Colonic mucosa (tissue), 4 donors: ENCODE results near the gene CADPS2. TPM values are rescaled to one million over a fixed set of nuclear protein-coding genes. Genes with fewer than 3 reads are reported as not detected.

Source experiments
- DNase-seq: peaks from one replicate; pipeline ENCODE4 v3.0.0-alpha.2; 2020
- H3K27ac ChIP-seq: fragments of 200-600 bp; one replicate; pipeline ENCODE4 v1.8.0; 2021
- H3K27me3 ChIP-seq: fragments of 200-600 bp; one replicate; pipeline ENCODE4 v1.8.0; 2021
- H3K36me3 ChIP-seq: fragments of 200-600 bp; one replicate; pipeline ENCODE4 v1.8.0; 2021
- H3K4me1 ChIP-seq: fragments of 200-600 bp; one replicate; pipeline ENCODE4 v1.8.0; 2021; ENCODE audit warnings: mild to moderate bottlenecking
- H3K4me3 ChIP-seq: fragments of 200-600 bp; one replicate; pipeline ENCODE4 v1.8.0; 2021
- H3K9ac ChIP-seq, 2 donors: one replicate each; pipeline ENCODE4 v1.7.0; 2013; ENCODE audit warnings: control low read depth in 2 of 2, low read depth in 2 of 2, low read length in 2 of 2
- H3K9me3 ChIP-seq: fragments of 200-600 bp; one replicate; pipeline ENCODE4 v1.8.0; 2021
- intact Hi-C: fragments of 100-400 bp; cut with DNase I; formaldehyde crosslinking; loops from one replicate; pipeline ENCODE4 v1.14.1; 2022
- total RNA-seq, 2 donors: library from RNA; stranded (reverse); fragmentation: NEBNext Ultra II Directional in 1 of 2; extraction: Animal tissue kit (Norgen Biotek cat#: 25700) in 1 of 2; gene quantifications; one replicate each; pipeline ENCODE4 v1.2.1, GENCODE V29; 2021
- TF ChIP-seq, protein P1 (sequence below): fragments of 200-600 bp; IDR thresholded peaks from one replicate; pipeline ENCODE4 v1.8.0; 2022; ENCODE audit warnings: antibody characterized with exemption, mild to moderate bottlenecking
- donor health status: healthy.
- donor health status: DM: no; HTN: no; CAD: no.
- donor health status: DM: no; HTN: no; CAD: no.

Gene CADPS2
- total RNA-seq, 2 donors from 2014 or later: 13.6 to 15.2 TPM

DNA sequence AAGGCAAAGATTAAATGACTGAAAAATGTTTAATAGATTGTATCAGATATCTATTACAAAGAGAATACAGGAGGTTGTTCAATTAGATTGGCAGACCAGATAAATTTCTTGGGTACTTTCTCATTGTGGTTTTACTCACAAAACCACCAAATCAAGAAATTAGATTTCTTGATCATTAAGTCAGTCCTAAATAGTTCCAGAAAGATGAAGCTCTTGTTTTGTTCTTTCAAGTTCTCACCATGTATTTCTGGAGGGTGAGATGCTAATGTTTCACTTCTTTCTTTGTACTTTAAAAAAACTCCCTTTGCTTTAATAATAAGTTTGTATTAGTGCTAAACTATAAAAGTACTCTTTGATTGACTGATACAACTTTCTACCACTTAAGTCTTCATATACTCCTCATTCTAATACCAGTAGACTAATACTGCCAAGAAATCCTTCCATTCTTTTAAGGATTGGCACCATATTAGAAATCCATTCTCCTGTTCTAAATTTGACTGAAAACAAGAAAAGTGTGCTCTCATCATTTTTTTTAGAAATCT is 256.8 kb downstream of the CADPS2 start:
- Histone ChIP-seq H3K4me1 (no peaks in the 10 kb centered on the region), H3K36me3 (no peaks in the 10 kb centered on the region), H3K27ac (no peak overlapping the region), H3K27me3 (no peaks in the 10 kb centered on the region), H3K4me3 (no peak overlapping the region), H3K9ac (no peak overlapping the region), H3K9me3 (no peaks in the 10 kb centered on the region)
- intact Hi-C loops: no loop called here
- no peak for DNase-seq
- TF ChIP-seq, protein P1, sequence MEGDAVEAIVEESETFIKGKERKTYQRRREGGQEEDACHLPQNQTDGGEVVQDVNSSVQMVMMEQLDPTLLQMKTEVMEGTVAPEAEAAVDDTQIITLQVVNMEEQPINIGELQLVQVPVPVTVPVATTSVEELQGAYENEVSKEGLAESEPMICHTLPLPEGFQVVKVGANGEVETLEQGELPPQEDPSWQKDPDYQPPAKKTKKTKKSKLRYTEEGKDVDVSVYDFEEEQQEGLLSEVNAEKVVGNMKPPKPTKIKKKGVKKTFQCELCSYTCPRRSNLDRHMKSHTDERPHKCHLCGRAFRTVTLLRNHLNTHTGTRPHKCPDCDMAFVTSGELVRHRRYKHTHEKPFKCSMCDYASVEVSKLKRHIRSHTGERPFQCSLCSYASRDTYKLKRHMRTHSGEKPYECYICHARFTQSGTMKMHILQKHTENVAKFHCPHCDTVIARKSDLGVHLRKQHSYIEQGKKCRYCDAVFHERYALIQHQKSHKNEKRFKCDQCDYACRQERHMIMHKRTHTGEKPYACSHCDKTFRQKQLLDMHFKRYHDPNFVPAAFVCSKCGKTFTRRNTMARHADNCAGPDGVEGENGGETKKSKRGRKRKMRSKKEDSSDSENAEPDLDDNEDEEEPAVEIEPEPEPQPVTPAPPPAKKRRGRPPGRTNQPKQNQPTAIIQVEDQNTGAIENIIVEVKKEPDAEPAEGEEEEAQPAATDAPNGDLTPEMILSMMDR: no peak

DNA sequence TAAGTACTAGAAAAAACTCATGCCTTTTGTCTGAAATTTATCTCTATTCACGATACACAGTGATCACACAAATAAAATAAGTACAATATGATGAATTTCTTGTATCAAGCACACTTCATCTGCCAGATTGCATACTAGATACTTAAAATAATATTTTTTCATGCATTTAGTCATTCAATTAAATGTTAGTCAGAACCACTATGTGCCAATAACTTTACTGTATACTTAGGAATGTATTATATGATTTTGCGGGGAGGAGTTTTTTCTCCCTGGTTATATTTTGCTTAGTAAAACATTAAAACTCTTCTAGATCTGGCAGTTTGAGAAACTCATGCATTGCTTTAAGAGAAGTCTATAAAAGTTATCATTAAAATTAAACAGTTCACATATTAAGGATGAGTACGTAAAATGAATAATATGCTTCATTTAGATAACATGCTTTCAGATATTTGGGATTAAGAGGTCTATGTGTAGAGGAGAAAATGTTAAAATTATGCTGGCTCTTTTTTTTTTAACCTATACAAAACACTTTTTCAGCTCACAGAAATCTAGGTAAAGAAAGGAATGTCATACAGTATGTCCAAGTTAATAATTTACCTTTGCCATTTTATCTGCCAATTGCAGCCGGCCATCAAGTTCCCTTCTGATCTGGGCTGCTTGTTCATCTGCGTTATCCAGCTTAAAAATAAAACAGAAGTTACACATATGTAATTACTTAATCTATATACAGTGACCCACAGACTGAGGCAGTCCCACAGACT is 257.4 kb downstream of the CADPS2 start:
- Histone ChIP-seq H3K27me3 (no peaks in the 10 kb centered on the region), H3K36me3 (no peaks in the 10 kb centered on the region), H3K27ac (no peak overlapping the region), H3K9ac (no peak overlapping the region), H3K4me1 (no peaks in the 10 kb centered on the region), H3K9me3 (no peaks in the 10 kb centered on the region), H3K4me3 (no peak overlapping the region)
- DNase-seq: no peak
- intact Hi-C loops: no loop called here
- TF ChIP-seq, protein P1: no peak

DNA sequence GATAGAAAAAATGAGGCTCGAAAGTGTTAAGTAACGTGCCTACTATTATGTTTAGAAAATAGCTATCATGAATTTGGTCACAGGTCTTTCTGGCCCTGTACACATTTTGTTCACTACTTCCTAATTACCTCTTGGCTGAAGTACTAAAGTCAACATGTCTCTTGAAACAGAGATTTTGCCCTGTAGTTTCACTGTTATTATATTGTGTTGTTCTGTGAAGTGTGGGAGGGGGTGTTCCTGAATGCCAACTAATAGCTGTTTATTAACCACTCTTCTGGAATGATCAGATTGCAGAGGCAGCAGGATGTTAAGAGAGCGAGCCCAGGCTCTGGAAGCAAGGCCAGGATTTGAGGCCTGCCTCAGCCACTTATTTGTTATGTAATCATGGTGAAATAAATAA is 259.5 kb downstream of the CADPS2 start:
- intact Hi-C loops: no loop called here
- Histone ChIP-seq H3K4me3 (no peak overlapping the region), H3K4me1 (no peaks in the 10 kb centered on the region), H3K9me3 (no peaks in the 10 kb centered on the region), H3K36me3 (no peaks in the 10 kb centered on the region), H3K27ac (no peak overlapping the region), H3K9ac (no peak overlapping the region), H3K27me3 (no peaks in the 10 kb centered on the region)
- TF ChIP-seq, protein P1: no peak
- no peak for DNase-seq

DNA sequence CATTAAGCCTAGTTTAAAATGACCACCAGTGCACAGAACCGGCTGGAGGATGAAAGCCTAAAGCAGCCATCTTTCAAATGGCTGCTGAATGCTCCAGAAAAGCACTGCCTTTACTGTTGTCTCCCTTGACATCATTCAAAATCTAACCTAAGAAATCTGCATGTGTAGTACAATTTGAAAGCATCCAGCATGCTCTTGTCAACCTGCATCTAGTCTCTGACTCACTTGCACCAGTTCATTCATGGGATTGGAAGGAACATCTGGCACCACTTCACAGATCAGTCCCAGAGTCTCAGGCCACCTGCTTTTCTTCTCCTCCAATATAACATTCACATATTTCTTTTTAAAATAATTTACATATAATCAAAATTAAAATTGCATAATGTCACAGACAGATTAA is 263.6 kb downstream of the CADPS2 start:
- H3K4me3 ChIP-seq: no peak overlapping the region
- no peak for DNase-seq
- no peaks in the 10 kb centered on the region for H3K4me1 ChIP-seq
- no peaks in the 10 kb centered on the region for H3K36me3 ChIP-seq
- no peaks in the 10 kb centered on the region for H3K27me3 ChIP-seq
- H3K9me3 ChIP-seq: no peaks in the 10 kb centered on the region
- TF ChIP-seq, protein P1: no peak
- no peak overlapping the region for H3K27ac ChIP-seq
- intact Hi-C loops: no loop called here
- no peak overlapping the region for H3K9ac ChIP-seq

DNA sequence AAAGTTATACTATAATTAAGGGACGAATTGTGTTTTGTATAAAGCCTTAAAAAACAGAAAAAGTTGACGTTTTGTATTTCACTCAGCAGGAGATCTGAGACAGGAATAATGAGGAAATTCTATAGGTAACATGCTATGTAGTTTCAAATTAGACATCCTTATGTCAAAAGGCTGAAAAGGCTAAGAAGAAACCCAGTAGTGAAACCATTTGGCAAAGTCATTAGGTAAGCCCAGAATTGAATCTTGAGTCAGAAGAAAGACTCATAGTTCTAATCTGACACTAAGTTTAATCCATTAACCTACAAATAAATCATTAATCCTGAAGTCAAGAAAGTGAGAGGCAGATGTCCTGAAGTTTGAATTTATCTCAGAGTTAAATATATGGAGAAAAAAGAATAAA is 266.6 kb downstream of the CADPS2 start:
- H3K9ac ChIP-seq: no peak overlapping the region
- H3K4me1 ChIP-seq: no peaks in the 10 kb centered on the region
- TF ChIP-seq, protein P1: no peak
- H3K4me3 ChIP-seq: no peak overlapping the region
- no peak for DNase-seq
- no peaks in the 10 kb centered on the region for H3K27me3 ChIP-seq
- no peak overlapping the region for H3K27ac ChIP-seq
- H3K36me3 ChIP-seq: no peaks in the 10 kb centered on the region
- no peaks in the 10 kb centered on the region for H3K9me3 ChIP-seq
- intact Hi-C loops: no loop called here
